ENCODE data around the gene FAM168A. TPM values are rescaled to one million over a fixed set of nuclear protein-coding genes. Genes with fewer than 3 reads are reported as not detected.

Gene FAM168A
- total RNA-seq = 10 to 100 TPM; 22.2 to 35.7 (median 30.4) TPM

GRCh38 chr11:73597956-73598718, at the start of gene FAM168A:
Gene FAM168A, minus strand, starts transcription at chr11:73598112. Its CDS starts 129,638 bp downstream, at chr11:73468474.
- Histone ChIP-seq H3K27ac (peak within 1 kb of the TSS; percentile 78 to 87 (median 83)), H3K36me3 (no peaks in the 10 kb centered on the region), H3K4me1 (peaks cover 0 to 23% (median 0%) of the 10 kb centered on the region in 4 donors), H3K9me3 (no peaks in the 10 kb centered on the region), H3K27me3 (no peaks in the 10 kb centered on the region), H3K4me3 (peak within 1 kb of the TSS; percentile 75 to 98 (median 82))
- TF ChIP-seq POLR2A (IDR thresholded peaks at IDR 0.05) = peak; percentile 47 to 75
- peak in 5 of 6 experiments; percentile 11 to 63 (median 51) for TF ChIP-seq CTCF (IDR thresholded peaks at IDR 0.05)
- DNase-seq = peak; percentile 92 to 98 (median 98)

- Histone ChIP-seq H3K4me3 (peak overlapping the region; percentile 16 to 48 (median 40)), H3K27ac (peak overlapping the region in 2 of 4 donors; percentile 41 to 64), H3K27me3 (no peaks in the 10 kb centered on the region), H3K36me3 (no peaks in the 10 kb centered on the region), H3K4me1 (no peaks in the 10 kb centered on the region), H3K9me3 (no peaks in the 10 kb centered on the region)
- DNase-seq = peak; percentile 87 to 96 (median 92)
- TF ChIP-seq CTCF (IDR thresholded peaks at IDR 0.05) (no peak), POLR2A (IDR thresholded peaks at IDR 0.05) (no peak)
Observed at GRCh38 chr11:73647459-73648100, 49.7 kb upstream of the FAM168A start.

GRCh38 chr11:73645972-73646631, 48.2 kb upstream of the FAM168A start, which contains the start of gene PLEKHB1:
Gene PLEKHB1, plus strand, starts transcription at chr11:73646581. Its CDS starts 28 bp downstream, at chr11:73646609.
- H3K9me3 ChIP-seq = no peaks in the 10 kb centered on the region
- H3K27me3 ChIP-seq = no peaks in the 10 kb centered on the region
- H3K4me3 ChIP-seq = peak within 1 kb of the TSS in 3 of 4 donors; percentile 36 to 48 (median 45)
- H3K4me1 ChIP-seq = no peaks in the 10 kb centered on the region
- H3K27ac ChIP-seq = peak within 1 kb of the TSS in 2 of 4 donors; percentile 41 to 64
- TF ChIP-seq CTCF (IDR thresholded peaks at IDR 0.05) = no peak
- no peak for DNase-seq
- no peaks in the 10 kb centered on the region for H3K36me3 ChIP-seq

GRCh38 chr11:73645121-73645969, 47.4 kb upstream of the FAM168A start:
- Histone ChIP-seq H3K9me3 (no peaks in the 10 kb centered on the region), H3K4me1 (no peaks in the 10 kb centered on the region), H3K4me3 (no peak overlapping the region), H3K27ac (no peak overlapping the region), H3K36me3 (no peaks in the 10 kb centered on the region), H3K27me3 (no peaks in the 10 kb centered on the region)
- TF ChIP-seq POLR2A (IDR thresholded peaks at IDR 0.05) (no peak), CTCF (IDR thresholded peaks at IDR 0.05) (no peak)
- no peak for DNase-seq

- no peak for DNase-seq
- no peaks in the 10 kb centered on the region for H3K36me3 ChIP-seq
- H3K9me3 ChIP-seq = no peaks in the 10 kb centered on the region
- H3K4me3 ChIP-seq = no peak overlapping the region
- H3K27me3 ChIP-seq = no peaks in the 10 kb centered on the region
- H3K27ac ChIP-seq = no peak overlapping the region
- TF ChIP-seq CTCF (IDR thresholded peaks at IDR 0.05) (no peak), POLR2A (IDR thresholded peaks at IDR 0.05) (no peak)
- H3K4me1 ChIP-seq = no peaks in the 10 kb centered on the region
Observed at GRCh38 chr11:73641668-73642067, 43.8 kb upstream of the FAM168A start.

Measured in Peyer's patch (tissue), 4 donors.